ENCODE results near the gene C3orf49. TPM values are rescaled to one million over a fixed set of nuclear protein-coding genes. Genes with fewer than 3 reads are reported as not detected.

The C3orf49 gene
- total RNA-seq, 1 donor from 2014 or later = not detected

DNA sequence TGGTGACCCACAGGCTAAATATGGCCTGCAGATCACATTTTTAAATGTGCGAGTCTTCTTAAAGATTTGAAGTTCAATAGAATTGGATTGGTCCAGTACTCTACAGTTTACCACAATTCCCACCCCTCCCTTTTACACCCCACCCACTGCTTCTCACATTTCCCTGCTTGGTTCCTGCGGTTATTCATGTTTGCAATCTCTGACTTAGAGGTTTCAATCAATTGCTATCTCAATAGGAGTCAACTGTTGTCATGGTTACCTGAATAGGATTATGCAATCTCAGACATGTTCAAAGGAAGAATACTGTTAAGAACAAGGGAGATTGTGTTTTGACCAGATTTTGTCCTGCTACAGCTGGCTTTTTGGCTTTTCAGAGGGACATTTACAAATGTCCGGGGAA lies 4.9 kb upstream of the C3orf49 start:
- DNase-seq (ENCODE audit: low read depth) = peak; percentile 46
- Histone ChIP-seq H3K9ac (ENCODE audit: low read length) (no peak overlapping the region), H3K27me3 (ENCODE audit: insufficient read depth, low read length) (no peaks in the 10 kb centered on the region), H3K79me2 (ENCODE audit: insufficient read depth, low read length) (no peaks in the 10 kb centered on the region), H3K27ac (ENCODE audit: low read depth, low read length) (no peak overlapping the region), H3K4me3 (ENCODE audit: insufficient read depth, low read depth, low read length) (no peak overlapping the region), H2AFZ (ENCODE audit: low read depth, low read length) (no peak overlapping the region), H3K36me3 (ENCODE audit: insufficient read depth, low read length) (no peaks in the 10 kb centered on the region), H3K4me2 (ENCODE audit: low read length) (no peak overlapping the region), H3K9me3 (ENCODE audit: insufficient read depth, low read depth, low read length) (no peaks in the 10 kb centered on the region), H3K4me1 (ENCODE audit: insufficient read depth, low read length) (no peaks in the 10 kb centered on the region), H4K20me1 (ENCODE audit: insufficient read depth, low read length) (no peaks in the 10 kb centered on the region)
- Mint-ChIP-seq H3K4me1 (ENCODE audit: low read depth, unreplicated experiment) (no peaks in the 10 kb centered on the region), H3K27ac (ENCODE audit: unreplicated experiment) (no peak overlapping the region), H3K9me3 (ENCODE audit: unreplicated experiment) (peaks cover 1% of the 10 kb centered on the region), H3K27me3 (ENCODE audit: low read depth, unreplicated experiment) (no peaks in the 10 kb centered on the region), H3K4me3 (ENCODE audit: unreplicated experiment) (no peak overlapping the region), H3K36me3 (ENCODE audit: low read depth, unreplicated experiment) (no peaks in the 10 kb centered on the region)
- TF ChIP-seq, protein P1, sequence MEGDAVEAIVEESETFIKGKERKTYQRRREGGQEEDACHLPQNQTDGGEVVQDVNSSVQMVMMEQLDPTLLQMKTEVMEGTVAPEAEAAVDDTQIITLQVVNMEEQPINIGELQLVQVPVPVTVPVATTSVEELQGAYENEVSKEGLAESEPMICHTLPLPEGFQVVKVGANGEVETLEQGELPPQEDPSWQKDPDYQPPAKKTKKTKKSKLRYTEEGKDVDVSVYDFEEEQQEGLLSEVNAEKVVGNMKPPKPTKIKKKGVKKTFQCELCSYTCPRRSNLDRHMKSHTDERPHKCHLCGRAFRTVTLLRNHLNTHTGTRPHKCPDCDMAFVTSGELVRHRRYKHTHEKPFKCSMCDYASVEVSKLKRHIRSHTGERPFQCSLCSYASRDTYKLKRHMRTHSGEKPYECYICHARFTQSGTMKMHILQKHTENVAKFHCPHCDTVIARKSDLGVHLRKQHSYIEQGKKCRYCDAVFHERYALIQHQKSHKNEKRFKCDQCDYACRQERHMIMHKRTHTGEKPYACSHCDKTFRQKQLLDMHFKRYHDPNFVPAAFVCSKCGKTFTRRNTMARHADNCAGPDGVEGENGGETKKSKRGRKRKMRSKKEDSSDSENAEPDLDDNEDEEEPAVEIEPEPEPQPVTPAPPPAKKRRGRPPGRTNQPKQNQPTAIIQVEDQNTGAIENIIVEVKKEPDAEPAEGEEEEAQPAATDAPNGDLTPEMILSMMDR (IDR thresholded peaks at IDR 0.05; ENCODE audit: insufficient read depth, low read depth, low read length) = no peak
- TF ChIP-seq EZH2 (IDR thresholded peaks at IDR 0.05; ENCODE audit: insufficient read depth, low read length) = no peak
- FAIRE-seq = no peak

- no peaks in the 10 kb centered on the region for H3K9me3 ChIP-seq (ENCODE audit: insufficient read depth, low read depth, low read length)
- TF ChIP-seq EZH2 (IDR thresholded peaks at IDR 0.05; ENCODE audit: insufficient read depth, low read length) = no peak
- TF ChIP-seq, protein P1 (IDR thresholded peaks at IDR 0.05; ENCODE audit: insufficient read depth, low read depth, low read length) = no peak
- no peak overlapping the region for H3K4me2 ChIP-seq (ENCODE audit: low read length)
- H3K36me3 Mint-ChIP-seq (ENCODE audit: low read depth, unreplicated experiment) = no peaks in the 10 kb centered on the region
- no peak overlapping the region for H2AFZ ChIP-seq (ENCODE audit: low read depth, low read length)
- H3K4me3 Mint-ChIP-seq (ENCODE audit: unreplicated experiment) = no peak overlapping the region
- H3K4me3 ChIP-seq (ENCODE audit: insufficient read depth, low read depth, low read length) = no peak overlapping the region
- H3K27me3 Mint-ChIP-seq (ENCODE audit: low read depth, unreplicated experiment) = no peaks in the 10 kb centered on the region
- no peaks in the 10 kb centered on the region for H4K20me1 ChIP-seq (ENCODE audit: insufficient read depth, low read length)
- H3K4me1 Mint-ChIP-seq (ENCODE audit: low read depth, unreplicated experiment) = no peaks in the 10 kb centered on the region
- FAIRE-seq (no peak), DNase-seq (ENCODE audit: low read depth) (no peak)
- no peak overlapping the region for H3K27ac Mint-ChIP-seq (ENCODE audit: unreplicated experiment)
- no peaks in the 10 kb centered on the region for H3K36me3 ChIP-seq (ENCODE audit: insufficient read depth, low read length)
- H3K27me3 ChIP-seq (ENCODE audit: insufficient read depth, low read length) = no peaks in the 10 kb centered on the region
- H3K79me2 ChIP-seq (ENCODE audit: insufficient read depth, low read length) = no peaks in the 10 kb centered on the region
- H3K9ac ChIP-seq (ENCODE audit: low read length) = no peak overlapping the region
- peaks cover 1% of the 10 kb centered on the region for H3K9me3 Mint-ChIP-seq (ENCODE audit: unreplicated experiment)
- H3K4me1 ChIP-seq (ENCODE audit: insufficient read depth, low read length) = no peaks in the 10 kb centered on the region
- no peak overlapping the region for H3K27ac ChIP-seq (ENCODE audit: low read depth, low read length)
These were observed 1.9 kb upstream of the C3orf49 start for GRCh38 chr3:63817225-63817624.

DNA sequence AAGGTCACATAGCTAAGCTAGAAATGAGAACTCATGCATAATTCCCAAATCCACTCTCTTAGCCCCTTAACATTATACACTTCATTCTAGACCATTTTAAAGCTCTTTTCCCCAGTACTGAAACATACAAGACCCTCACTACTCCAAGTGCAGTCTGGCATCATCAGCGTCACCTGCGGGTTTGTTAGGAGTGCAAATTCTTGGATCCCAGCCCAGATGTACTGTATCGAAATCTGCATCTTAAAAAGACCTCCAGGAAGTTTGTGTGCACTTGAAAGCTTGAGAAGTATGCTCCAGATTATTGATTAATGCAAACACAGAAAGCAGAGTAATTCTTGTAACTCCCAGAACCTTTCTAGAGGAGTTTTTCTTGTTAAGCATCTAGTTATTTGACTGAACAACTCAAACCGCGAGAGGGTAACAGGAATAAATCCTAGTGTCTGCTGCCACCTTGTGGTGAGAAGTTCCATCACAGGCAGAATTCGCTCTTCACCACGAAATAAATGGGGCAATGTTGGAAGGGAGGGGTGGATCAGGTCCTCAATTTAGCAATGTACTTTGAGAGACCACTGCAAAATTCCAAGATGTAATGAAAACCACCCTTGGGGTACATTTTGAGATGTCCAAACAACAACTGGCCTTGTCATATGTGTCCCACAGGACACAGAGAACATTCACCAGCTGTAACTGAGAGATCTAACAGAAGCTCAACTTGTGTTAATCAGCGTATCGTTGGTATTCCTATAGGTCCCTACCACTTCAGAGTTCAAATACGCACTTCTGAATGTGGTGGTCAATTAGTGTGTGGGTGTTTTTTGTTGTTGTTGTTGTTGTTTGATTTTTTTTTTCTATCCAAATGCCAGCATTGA lies 583 bp upstream of the C3orf49 start:
- Histone ChIP-seq H4K20me1 (ENCODE audit: insufficient read depth, low read length) (no peaks in the 10 kb centered on the region), H3K27me3 (ENCODE audit: insufficient read depth, low read length) (no peaks in the 10 kb centered on the region), H3K36me3 (ENCODE audit: insufficient read depth, low read length) (no peaks in the 10 kb centered on the region), H3K9me3 (ENCODE audit: insufficient read depth, low read depth, low read length) (no peaks in the 10 kb centered on the region), H3K27ac (ENCODE audit: low read depth, low read length) (no peak overlapping the region), H3K4me1 (ENCODE audit: insufficient read depth, low read length) (no peaks in the 10 kb centered on the region), H3K9ac (ENCODE audit: low read length) (peak overlapping the region; percentile 12), H2AFZ (ENCODE audit: low read depth, low read length) (no peak overlapping the region), H3K4me2 (ENCODE audit: low read length) (peak overlapping the region; percentile 71), H3K4me3 (ENCODE audit: insufficient read depth, low read depth, low read length) (no peak overlapping the region), H3K79me2 (ENCODE audit: insufficient read depth, low read length) (no peaks in the 10 kb centered on the region)
- Mint-ChIP-seq H3K4me1 (ENCODE audit: low read depth, unreplicated experiment) (no peaks in the 10 kb centered on the region), H3K9me3 (ENCODE audit: unreplicated experiment) (peaks cover 1% of the 10 kb centered on the region), H3K4me3 (ENCODE audit: unreplicated experiment) (no peak overlapping the region), H3K36me3 (ENCODE audit: low read depth, unreplicated experiment) (no peaks in the 10 kb centered on the region), H3K27me3 (ENCODE audit: low read depth, unreplicated experiment) (no peaks in the 10 kb centered on the region), H3K27ac (ENCODE audit: unreplicated experiment) (no peak overlapping the region)
- DNase-seq (ENCODE audit: low read depth) (peak; percentile 41), FAIRE-seq (peak; percentile 97)
- TF ChIP-seq, protein P1 (IDR thresholded peaks at IDR 0.05; ENCODE audit: insufficient read depth, low read depth, low read length) = peak; percentile 89
- TF ChIP-seq EZH2 (IDR thresholded peaks at IDR 0.05; ENCODE audit: insufficient read depth, low read length) = no peak
